HG02610 (cell line): Measurements from ENCODE around the gene TCFL5.

ENCODE experiments used
- ATAC-seq: cut with Tn5 transposase; IDR thresholded peaks from one replicate; pipeline ENCODE4 v1.9.1; 2021; ENCODE audit warnings: mild to moderate bottlenecking, moderate library complexity; ENCODE audit not compliant: unreplicated experiment

Gene TCFL5

GRCh38 chr20:62838128-62838891, 23.3 kb downstream of the TCFL5 start:
- peak; percentile 62 for ATAC-seq

GRCh38 chr20:62837790-62838127, 23.9 kb downstream of the TCFL5 start:
- ATAC-seq: peak; percentile 3

- no peak for ATAC-seq
These were observed 24.6 kb downstream of the TCFL5 start for GRCh38 chr20:62836967-62837490.

GRCh38 chr20:62835931-62836861, 25.4 kb downstream of the TCFL5 start:
- no peak for ATAC-seq

GRCh38 chr20:62834967-62835730, 26.5 kb downstream of the TCFL5 start:
- no peak for ATAC-seq

- no peak for ATAC-seq
These were observed 28.7 kb downstream of the TCFL5 start for GRCh38 chr20:62832951-62833391.

GRCh38 chr20:62832212-62832922, 29.3 kb downstream of the TCFL5 start:
- ATAC-seq: no peak

GRCh38 chr20:62831854-62832211, 29.8 kb downstream of the TCFL5 start:
- ATAC-seq: no peak

GRCh38 chr20:62831361-62831788, 30.2 kb downstream of the TCFL5 start:
- ATAC-seq: no peak

GRCh38 chr20:62830821-62831220, 30.8 kb downstream of the TCFL5 start:
- ATAC-seq: no peak

- ATAC-seq: no peak
These were observed 31.4 kb downstream of the TCFL5 start for GRCh38 chr20:62830251-62830650.

GRCh38 chr20:62829231-62830230, 32.1 kb downstream of the TCFL5 start:
- no peak for ATAC-seq

GRCh38 chr20:62828511-62829230, 33.0 kb downstream of the TCFL5 start:
- no peak for ATAC-seq

GRCh38 chr20:62828051-62828450, 33.6 kb downstream of the TCFL5 start:
- no peak for ATAC-seq

GRCh38 chr20:62827311-62828038, 34.1 kb downstream of the TCFL5 start:
- no peak for ATAC-seq

GRCh38 chr20:62826646-62827310, 34.8 kb downstream of the TCFL5 start:
- ATAC-seq: no peak

GRCh38 chr20:62825986-62826645, 35.5 kb downstream of the TCFL5 start:
- no peak for ATAC-seq
